ENCODE results near the gene FLNB. TPM values are rescaled to one million over a fixed set of nuclear protein-coding genes. Genes with fewer than 3 reads are reported as not detected.
"Not testable (repeated sequence)": the region's sequence is repeated elsewhere in the genome, so short reads cannot be mapped to it uniquely, and the experiment has no call there.

FLNB gene
- total RNA-seq, 4 donors from 2014 or later, result 116 to 533 (median 439) TPM

DNA sequence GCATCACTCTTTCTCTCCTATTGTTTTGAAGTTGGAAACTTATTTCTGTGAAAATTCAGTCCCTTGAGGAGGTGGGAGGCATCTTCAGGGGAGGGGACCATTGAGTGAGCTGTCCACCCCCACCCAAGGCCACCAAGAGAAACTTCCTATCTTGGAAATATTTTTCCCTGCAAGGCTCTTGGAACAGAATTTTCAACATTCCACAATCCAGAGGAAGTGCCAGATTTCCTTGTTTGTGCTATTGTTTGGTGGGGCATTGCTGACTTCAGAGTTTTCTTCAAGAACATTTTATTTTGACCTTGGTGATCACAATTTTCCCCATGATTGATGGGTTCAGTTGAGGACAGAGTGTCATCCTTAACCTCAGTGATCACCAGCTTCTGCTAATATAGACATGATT, 190.6 kb downstream of the FLNB start:
- H3K9me3 ChIP-seq, result no peaks in the 10 kb centered on the region
- no peak for DNase-seq
- TF ChIP-seq POLR2A (IDR thresholded peaks at IDR 0.05) (no peak), CTCF (IDR thresholded peaks at IDR 0.05) (no peak)
- H3K4me3 ChIP-seq, result no peak overlapping the region
- peaks cover 0 to 24% (median 0%) of the 10 kb centered on the region in 4 donors for H3K4me1 ChIP-seq
- H3K27me3 ChIP-seq, result no peaks in the 10 kb centered on the region
- no peaks in the 10 kb centered on the region for H3K36me3 ChIP-seq
- H3K27ac ChIP-seq, result peak overlapping the region in 2 of 4 donors; percentile 8 to 30

DNA sequence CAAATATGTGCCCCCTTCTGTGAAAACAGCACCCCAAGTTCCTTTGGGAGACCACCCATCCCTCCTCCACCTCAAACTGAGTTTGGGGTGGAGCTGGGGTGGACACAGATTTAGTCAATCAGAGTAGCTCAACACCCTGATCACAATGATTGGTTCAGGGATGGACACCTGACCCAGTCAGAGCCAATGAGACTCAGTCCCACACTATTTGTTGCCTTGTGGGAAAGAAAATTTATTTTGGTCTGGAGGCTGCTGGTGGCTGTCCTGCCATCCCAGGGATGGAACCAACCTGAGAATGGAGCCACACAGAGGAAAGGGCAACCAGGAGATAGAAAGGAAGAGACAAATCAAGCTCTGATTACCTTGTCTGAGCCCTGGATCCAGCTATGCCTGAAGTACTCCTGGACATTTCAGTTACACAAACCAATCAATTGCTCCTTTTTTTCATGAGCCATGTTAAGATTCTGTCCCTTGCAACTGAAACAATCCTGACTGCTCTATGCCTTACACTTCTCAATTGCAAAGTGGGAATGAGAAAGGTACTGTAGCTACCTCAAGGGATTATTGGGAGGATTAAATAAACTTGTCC, 192.0 kb downstream of the FLNB start:
- no peaks in the 10 kb centered on the region for H3K9me3 ChIP-seq
- H3K4me3 ChIP-seq, result no peak overlapping the region
- H3K4me1 ChIP-seq, result peaks cover 0 to 24% (median 0%) of the 10 kb centered on the region in 4 donors
- TF ChIP-seq CTCF (IDR thresholded peaks at IDR 0.05), result no peak
- no peak for TF ChIP-seq POLR2A (IDR thresholded peaks at IDR 0.05)
- H3K36me3 ChIP-seq, result no peaks in the 10 kb centered on the region
- no peaks in the 10 kb centered on the region for H3K27me3 ChIP-seq
- H3K27ac ChIP-seq, result no peak overlapping the region
- DNase-seq, result no peak

DNA sequence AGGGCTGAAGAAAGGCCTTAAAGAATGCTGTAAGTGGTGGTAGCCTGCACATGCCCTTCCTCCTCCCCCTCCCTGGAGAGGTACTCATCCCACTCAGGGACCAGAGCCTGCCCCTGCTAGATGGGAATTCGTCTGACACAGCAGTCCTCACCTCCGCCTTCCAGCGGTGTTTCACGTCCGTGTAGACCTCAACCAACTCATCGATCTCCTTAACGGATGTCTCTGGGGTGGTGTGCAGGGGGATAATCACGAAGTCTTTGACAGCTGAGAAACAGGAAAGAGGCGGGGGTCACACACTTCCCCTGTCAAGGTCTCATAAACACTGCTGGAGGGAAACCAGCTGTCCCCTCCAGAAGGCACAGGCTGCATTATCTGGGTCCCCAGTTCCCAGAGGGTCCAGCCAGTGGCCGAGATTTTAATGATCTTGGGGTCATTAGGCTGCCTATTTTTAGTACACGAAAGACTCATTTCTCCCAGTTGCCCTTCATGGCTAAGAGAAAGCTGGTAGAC, 192.7 kb downstream of the FLNB start:
- Histone ChIP-seq H3K27ac (no peak overlapping the region), H3K4me3 (no peak overlapping the region)
- TF ChIP-seq POLR2A (IDR thresholded peaks at IDR 0.05) (no peak), CTCF (IDR thresholded peaks at IDR 0.05) (no peak)

DNA sequence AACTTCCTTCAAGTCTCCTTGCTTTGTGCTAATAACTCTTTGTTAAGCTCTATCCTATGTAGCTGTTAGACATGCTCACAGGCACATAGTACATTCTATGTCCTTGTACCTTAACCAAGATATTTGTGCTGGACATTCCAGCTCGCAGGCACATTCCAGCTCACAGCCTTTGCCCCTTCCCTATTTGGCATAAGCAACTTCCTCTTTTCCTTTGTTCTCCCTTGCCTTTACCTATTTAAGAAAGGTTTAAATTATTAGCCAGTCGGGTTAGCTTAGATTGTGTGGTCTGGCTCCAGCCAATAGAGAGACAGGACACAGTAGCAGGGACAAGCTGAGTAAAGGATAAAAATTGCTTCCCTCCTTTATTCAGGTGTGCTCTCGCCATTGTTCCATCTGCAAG, 193.2 kb downstream of the FLNB start:
- DNase-seq, result not testable (repeated sequence)

More for the DNA sequence above, 192.7 kb downstream of the FLNB start:
- no peaks in the 10 kb centered on the region for H3K9me3 ChIP-seq
- no peaks in the 10 kb centered on the region for H3K27me3 ChIP-seq
- H3K4me1 ChIP-seq, result peaks cover 0 to 24% (median 0%) of the 10 kb centered on the region in 4 donors
- no peaks in the 10 kb centered on the region for H3K36me3 ChIP-seq
- DNase-seq, result no peak

DNA sequence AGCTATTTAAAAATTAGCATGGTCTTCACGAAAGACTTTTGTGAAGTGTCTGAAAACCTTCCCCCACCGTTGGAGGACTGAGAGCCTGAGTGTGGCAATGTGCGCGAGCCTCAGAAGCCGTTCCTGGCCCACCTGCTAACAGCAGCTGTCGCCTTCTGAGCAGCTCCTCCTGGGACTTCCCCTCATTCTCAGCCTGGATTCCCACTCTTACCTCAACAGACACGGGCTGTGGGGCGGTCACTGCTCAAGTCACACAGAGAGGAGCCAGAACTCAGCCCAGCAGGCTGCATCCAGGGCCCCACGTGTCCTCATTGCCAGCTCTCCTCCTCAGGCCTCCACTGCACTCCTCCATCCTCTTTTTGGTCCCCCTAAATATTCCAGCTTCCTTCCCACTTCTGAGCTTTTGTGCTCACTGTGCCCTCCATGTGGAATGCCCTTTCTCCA, 194.7 kb downstream of the FLNB start:
- Histone ChIP-seq H3K36me3 (no peaks in the 10 kb centered on the region), H3K4me3 (no peak overlapping the region), H3K9me3 (no peaks in the 10 kb centered on the region), H3K27ac (peak overlapping the region in 1 of 4 donors; percentile 22), H3K4me1 (peaks cover 0 to 18% (median 0%) of the 10 kb centered on the region in 4 donors), H3K27me3 (no peaks in the 10 kb centered on the region)
- no peak for TF ChIP-seq CTCF (IDR thresholded peaks at IDR 0.05)
- TF ChIP-seq POLR2A (IDR thresholded peaks at IDR 0.05), result no peak
- peak in 2 of 3 donors; percentile 63 to 65 for DNase-seq

More for the DNA sequence above, 193.2 kb downstream of the FLNB start:
- H3K4me3 ChIP-seq, H3K9me3 ChIP-seq, H3K27me3 ChIP-seq, H3K36me3 ChIP-seq, H3K27ac ChIP-seq: not testable (repeated sequence)
- H3K4me1 ChIP-seq, result peaks cover 0 to 24% (median 0%) of the 10 kb centered on the region in 4 donors

GRCh38 chr3:58203541-58203940, 195.3 kb downstream of the FLNB start:
- Histone ChIP-seq H3K9me3 (no peaks in the 10 kb centered on the region), H3K4me3 (no peak overlapping the region), H3K27ac (no peak overlapping the region), H3K36me3 (no peaks in the 10 kb centered on the region), H3K27me3 (no peaks in the 10 kb centered on the region), H3K4me1 (peaks cover 0 to 18% (median 0%) of the 10 kb centered on the region in 4 donors)
- TF ChIP-seq POLR2A (IDR thresholded peaks at IDR 0.05) (no peak), CTCF (IDR thresholded peaks at IDR 0.05) (no peak)
- DNase-seq, result no peak

Data from Peyer's patch (tissue), 4 donors.